Liver (tissue), 9 donors: Measurements from ENCODE around the gene OGFOD3. TPM values are rescaled to one million over a fixed set of nuclear protein-coding genes. Genes with fewer than 3 reads are reported as not detected.

Experiments
- DNase-seq: peaks from one replicate; pipeline ENCODE4 v3.0.0-alpha.2; 2017; ENCODE audit warnings: low spot score
- H3K27ac ChIP-seq, 2 donors: one replicate each; pipeline ENCODE4 v1.7.0; 2013; ENCODE audit warnings: inconsistent platforms in 2 of 2, low read length in 2 of 2, control low read depth in 1 of 2, low read depth in 1 of 2, mild to moderate bottlenecking in 1 of 2
- H3K27me3 ChIP-seq, 4 donors: one replicate each; pipeline versions ENCODE4 v1.6.1 to v1.7.0; 2013; ENCODE audit warnings: low read length in 3 of 4, inconsistent platforms in 1 of 4, mild to moderate bottlenecking in 1 of 4, moderate library complexity in 1 of 4; ENCODE audit not compliant: control insufficient read depth in 4 of 4, insufficient read depth in 4 of 4
- H3K36me3 ChIP-seq, 4 donors: one replicate each; pipeline versions ENCODE4 v1.6.1 to v1.7.0; 2013; ENCODE audit warnings: low read length in 3 of 4, mild to moderate bottlenecking in 3 of 4, low read depth in 1 of 4, moderate library complexity in 1 of 4; ENCODE audit not compliant: control insufficient read depth in 4 of 4, insufficient read depth in 3 of 4
- H3K4me1 ChIP-seq, 4 donors: one replicate each; pipeline versions ENCODE4 v1.6.1 to v1.7.0; 2013; ENCODE audit warnings: low read length in 3 of 4, mild to moderate bottlenecking in 3 of 4, moderate library complexity in 1 of 4; ENCODE audit not compliant: control insufficient read depth in 4 of 4, insufficient read depth in 4 of 4
- H3K4me3 ChIP-seq, 3 donors: one replicate each; pipeline versions ENCODE4 v1.6.1 to v1.7.0; 2013; ENCODE audit warnings: low read length in 3 of 3, control low read depth in 1 of 3, low read depth in 1 of 3, mild to moderate bottlenecking in 1 of 3
- H3K9ac ChIP-seq, 2 donors: one replicate each; pipeline ENCODE4 v1.7.0; 2013; ENCODE audit warnings: low read length in 2 of 2, mild to moderate bottlenecking in 2 of 2, moderate library complexity in 2 of 2, control low read depth in 1 of 2, low read depth in 1 of 2
- H3K9me3 ChIP-seq, 4 donors: one replicate each; pipeline versions ENCODE4 v1.6.1 to v1.7.0; 2013; ENCODE audit warnings: low read length in 3 of 4; ENCODE audit not compliant: control insufficient read depth in 4 of 4
- EGR1 ChIP-seq, 2 donors: IDR thresholded peaks; 2 replicates each; pipeline ENCODE4 v1.6.1; 2016 to 2018; ENCODE audit warnings: antibody characterized with exemption in 2 of 2, low read depth in 2 of 2
- FOXA1 ChIP-seq: IDR thresholded peaks from 2 replicates; pipeline ENCODE4 v1.6.1; 2016; ENCODE audit warnings: antibody characterized with exemption
- FOXA2 ChIP-seq: IDR thresholded peaks from 2 replicates; pipeline ENCODE4 v1.6.1; 2016; ENCODE audit warnings: antibody characterized with exemption
- GABPA ChIP-seq, 2 donors: IDR thresholded peaks in 1 of 2; conservative IDR thresholded peaks in 1 of 2; 2 replicates each; pipeline ENCODE4 v1.6.1; 2016; ENCODE audit warnings: antibody characterized with exemption in 2 of 2, mild to moderate bottlenecking in 1 of 2, moderate library complexity in 1 of 2
- HNF4A ChIP-seq, 2 donors: conservative IDR thresholded peaks; 2 replicates each; pipeline ENCODE4 v1.6.1; 2016; ENCODE audit warnings: antibody characterized with exemption in 2 of 2, mild to moderate bottlenecking in 2 of 2
- HNF4G ChIP-seq: IDR thresholded peaks from 2 replicates; pipeline ENCODE4 v1.6.1; 2016; ENCODE audit warnings: antibody characterized with exemption
- JUND ChIP-seq, 2 donors: IDR thresholded peaks; 2 replicates each; pipeline ENCODE4 v1.6.1; 2016; ENCODE audit warnings: antibody characterized with exemption in 2 of 2
- NR2F2 ChIP-seq: IDR thresholded peaks from 2 replicates; pipeline ENCODE4 v1.6.1; 2016; ENCODE audit warnings: antibody characterized with exemption
- RAD21 ChIP-seq, 2 donors: IDR thresholded peaks; 2 replicates each; pipeline ENCODE4 v1.6.1; 2016; ENCODE audit warnings: antibody characterized with exemption in 2 of 2, mild to moderate bottlenecking in 2 of 2
- RXRA ChIP-seq, 2 donors: IDR thresholded peaks; 2 replicates each; pipeline ENCODE4 v1.6.1; 2017 to 2018; ENCODE audit warnings: antibody characterized with exemption in 2 of 2, mild to moderate bottlenecking in 1 of 2
- SP1 ChIP-seq: IDR thresholded peaks from 2 replicates; pipeline ENCODE4 v1.6.1; 2018; ENCODE audit warnings: antibody characterized with exemption, mild to moderate bottlenecking
- TAF1 ChIP-seq: conservative IDR thresholded peaks from 2 replicates; pipeline ENCODE4 v1.6.1; 2016; ENCODE audit warnings: antibody characterized with exemption, mild to moderate bottlenecking
- YY1 ChIP-seq: IDR thresholded peaks from 2 replicates; pipeline ENCODE4 v1.6.1; 2016; ENCODE audit warnings: antibody characterized with exemption, mild to moderate bottlenecking
- WGBS: extraction: QIAGEN DNeasy Blood & Tissue Kit; methylation state at CpG from one replicate; pipeline ENCODE4 v1.1.7; 2013; 5-methylcytosine and 5-hydroxymethylcytosine counted together
- polyA plus RNA-seq, 2 donors: library from polyadenylated mRNA; stranded (reverse) in 1 of 2; unstranded in 1 of 2; fragments of 200-250 nt in 1 of 2; fragments of >200 nt in 1 of 2; fragmentation: Nextera tagmentation in 1 of 2; extraction: Ambion mirVana in 1 of 2; gene quantifications; one replicate each; pipeline versions ENCODE4 v1.2.1 to v1.2.3, GENCODE V29; 2013 to 2015
- total RNA-seq, 2 donors: library from RNA; depleted of rRNA; stranded (reverse); fragments of >200 nt; gene quantifications; one replicate each; pipeline ENCODE4 v1.2.3, GENCODE V29; 2014
- TF ChIP-seq, protein P1 (sequence below): IDR thresholded peaks from 2 replicates; pipeline ENCODE4 v1.6.1; 2016; ENCODE audit warnings: antibody characterized with exemption, mild to moderate bottlenecking
- TF ChIP-seq, protein P2 (sequence below): IDR thresholded peaks from 2 replicates; pipeline ENCODE4 v1.6.1; 2016; ENCODE audit warnings: antibody characterized with exemption
- TF ChIP-seq, protein P3 (sequence below): fragments of 150-350 bp; IDR thresholded peaks from 2 replicates; pipeline ENCODE4 v1.5.1; 2017; ENCODE audit warnings: improper control_type of control experiment, low read depth, low read length; ENCODE audit not compliant: missing input control
- TF ChIP-seq, protein P4 (sequence below): IDR thresholded peaks from 2 replicates; pipeline ENCODE4 v1.6.1; 2016; ENCODE audit warnings: antibody characterized with exemption
- TF ChIP-seq, protein P5 (sequence below): IDR thresholded peaks from 2 replicates; pipeline ENCODE4 v1.6.1; 2016; ENCODE audit warnings: antibody characterized with exemption
- donor health status: healthy.
- donor health status: healthy.
- donor health status: healthy.
- donor health status: healthy.
- donor health status: healthy.

OGFOD3 gene
- total and polyA plus RNA-seq, 4 donors = 15.0 to 23.2 (median 18.5) TPM

DNA sequence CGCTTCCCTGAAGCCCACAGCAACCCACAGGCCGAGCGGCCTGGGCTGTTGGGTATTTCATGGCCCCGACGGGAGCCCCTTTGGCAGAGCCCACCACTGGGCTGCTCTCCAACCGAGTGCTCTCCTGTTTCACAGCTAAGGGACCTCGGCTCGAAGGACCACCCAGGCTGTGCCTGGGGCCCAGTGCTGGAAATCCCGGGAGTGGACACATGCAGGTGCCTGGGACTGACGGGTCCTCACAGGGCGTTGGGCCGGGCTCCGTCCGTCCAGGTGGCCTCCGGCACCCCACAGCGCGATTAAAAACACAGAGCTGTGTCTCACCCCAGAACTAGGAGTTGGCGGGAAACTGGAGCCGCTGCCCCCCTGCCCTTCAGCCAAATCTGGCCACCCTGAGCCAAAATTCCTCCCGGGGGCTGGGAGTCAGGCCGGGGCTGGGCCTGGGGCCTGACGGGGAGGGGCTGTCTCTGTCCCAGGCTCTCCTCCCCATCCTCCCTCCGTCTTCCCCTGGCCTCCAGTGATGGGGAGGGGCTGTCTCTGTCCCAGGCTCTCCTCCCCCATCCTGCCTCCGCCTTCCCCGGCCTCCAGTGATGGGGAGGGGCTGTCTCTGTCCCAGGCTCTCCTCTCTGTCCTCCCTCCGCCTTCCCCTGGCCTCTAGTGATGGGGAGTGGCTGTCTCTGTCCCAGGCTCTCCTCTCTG is 32.7 kb downstream of the OGFOD3 start:
- TF ChIP-seq, protein P1, sequence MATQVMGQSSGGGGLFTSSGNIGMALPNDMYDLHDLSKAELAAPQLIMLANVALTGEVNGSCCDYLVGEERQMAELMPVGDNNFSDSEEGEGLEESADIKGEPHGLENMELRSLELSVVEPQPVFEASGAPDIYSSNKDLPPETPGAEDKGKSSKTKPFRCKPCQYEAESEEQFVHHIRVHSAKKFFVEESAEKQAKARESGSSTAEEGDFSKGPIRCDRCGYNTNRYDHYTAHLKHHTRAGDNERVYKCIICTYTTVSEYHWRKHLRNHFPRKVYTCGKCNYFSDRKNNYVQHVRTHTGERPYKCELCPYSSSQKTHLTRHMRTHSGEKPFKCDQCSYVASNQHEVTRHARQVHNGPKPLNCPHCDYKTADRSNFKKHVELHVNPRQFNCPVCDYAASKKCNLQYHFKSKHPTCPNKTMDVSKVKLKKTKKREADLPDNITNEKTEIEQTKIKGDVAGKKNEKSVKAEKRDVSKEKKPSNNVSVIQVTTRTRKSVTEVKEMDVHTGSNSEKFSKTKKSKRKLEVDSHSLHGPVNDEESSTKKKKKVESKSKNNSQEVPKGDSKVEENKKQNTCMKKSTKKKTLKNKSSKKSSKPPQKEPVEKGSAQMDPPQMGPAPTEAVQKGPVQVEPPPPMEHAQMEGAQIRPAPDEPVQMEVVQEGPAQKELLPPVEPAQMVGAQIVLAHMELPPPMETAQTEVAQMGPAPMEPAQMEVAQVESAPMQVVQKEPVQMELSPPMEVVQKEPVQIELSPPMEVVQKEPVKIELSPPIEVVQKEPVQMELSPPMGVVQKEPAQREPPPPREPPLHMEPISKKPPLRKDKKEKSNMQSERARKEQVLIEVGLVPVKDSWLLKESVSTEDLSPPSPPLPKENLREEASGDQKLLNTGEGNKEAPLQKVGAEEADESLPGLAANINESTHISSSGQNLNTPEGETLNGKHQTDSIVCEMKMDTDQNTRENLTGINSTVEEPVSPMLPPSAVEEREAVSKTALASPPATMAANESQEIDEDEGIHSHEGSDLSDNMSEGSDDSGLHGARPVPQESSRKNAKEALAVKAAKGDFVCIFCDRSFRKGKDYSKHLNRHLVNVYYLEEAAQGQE = no peak
- TF ChIP-seq RAD21 (IDR thresholded peaks at IDR 0.05) = no peak
- TF ChIP-seq NR2F2 = no peak
- TF ChIP-seq, protein P2, sequence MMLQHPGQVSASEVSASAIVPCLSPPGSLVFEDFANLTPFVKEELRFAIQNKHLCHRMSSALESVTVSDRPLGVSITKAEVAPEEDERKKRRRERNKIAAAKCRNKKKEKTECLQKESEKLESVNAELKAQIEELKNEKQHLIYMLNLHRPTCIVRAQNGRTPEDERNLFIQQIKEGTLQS = no peak
- no peak for TF ChIP-seq HNF4A (conservative IDR thresholded peaks at IDR 0.05)
- TF ChIP-seq YY1 = no peak
- TF ChIP-seq, protein P3, sequence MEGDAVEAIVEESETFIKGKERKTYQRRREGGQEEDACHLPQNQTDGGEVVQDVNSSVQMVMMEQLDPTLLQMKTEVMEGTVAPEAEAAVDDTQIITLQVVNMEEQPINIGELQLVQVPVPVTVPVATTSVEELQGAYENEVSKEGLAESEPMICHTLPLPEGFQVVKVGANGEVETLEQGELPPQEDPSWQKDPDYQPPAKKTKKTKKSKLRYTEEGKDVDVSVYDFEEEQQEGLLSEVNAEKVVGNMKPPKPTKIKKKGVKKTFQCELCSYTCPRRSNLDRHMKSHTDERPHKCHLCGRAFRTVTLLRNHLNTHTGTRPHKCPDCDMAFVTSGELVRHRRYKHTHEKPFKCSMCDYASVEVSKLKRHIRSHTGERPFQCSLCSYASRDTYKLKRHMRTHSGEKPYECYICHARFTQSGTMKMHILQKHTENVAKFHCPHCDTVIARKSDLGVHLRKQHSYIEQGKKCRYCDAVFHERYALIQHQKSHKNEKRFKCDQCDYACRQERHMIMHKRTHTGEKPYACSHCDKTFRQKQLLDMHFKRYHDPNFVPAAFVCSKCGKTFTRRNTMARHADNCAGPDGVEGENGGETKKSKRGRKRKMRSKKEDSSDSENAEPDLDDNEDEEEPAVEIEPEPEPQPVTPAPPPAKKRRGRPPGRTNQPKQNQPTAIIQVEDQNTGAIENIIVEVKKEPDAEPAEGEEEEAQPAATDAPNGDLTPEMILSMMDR = no peak
- TF ChIP-seq EGR1 (IDR thresholded peaks at IDR 0.05; ENCODE audit: low read depth in 2 of 2) = no peak
- no peak for TF ChIP-seq FOXA2
- TF ChIP-seq, protein P4, sequence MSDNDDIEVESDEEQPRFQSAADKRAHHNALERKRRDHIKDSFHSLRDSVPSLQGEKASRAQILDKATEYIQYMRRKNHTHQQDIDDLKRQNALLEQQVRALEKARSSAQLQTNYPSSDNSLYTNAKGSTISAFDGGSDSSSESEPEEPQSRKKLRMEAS = no peak
- no peak for TF ChIP-seq GABPA (IDR thresholded peaks at IDR 0.05 in 1 of 2, conservative IDR thresholded peaks at IDR 0.05 in 1 of 2)
- TF ChIP-seq TAF1 = no peak
- TF ChIP-seq RXRA (IDR thresholded peaks at IDR 0.05) = no peak
- no peak for TF ChIP-seq FOXA1
- TF ChIP-seq HNF4G = no peak
- no peaks in the 10 kb centered on the region for H3K27me3 ChIP-seq
- no peaks in the 10 kb centered on the region for H3K36me3 ChIP-seq
- H3K9ac ChIP-seq = no peak overlapping the region
- peaks cover 18 to 27% (median 21%) of the 10 kb centered on the region in 4 donors for H3K4me1 ChIP-seq
- WGBS = 67% methylated on average over 26 of the region's 26 CpGs
- DNase-seq = no peak
- no peaks in the 10 kb centered on the region for H3K9me3 ChIP-seq
- H3K27ac ChIP-seq = no peak overlapping the region
- no peak overlapping the region for H3K4me3 ChIP-seq

DNA sequence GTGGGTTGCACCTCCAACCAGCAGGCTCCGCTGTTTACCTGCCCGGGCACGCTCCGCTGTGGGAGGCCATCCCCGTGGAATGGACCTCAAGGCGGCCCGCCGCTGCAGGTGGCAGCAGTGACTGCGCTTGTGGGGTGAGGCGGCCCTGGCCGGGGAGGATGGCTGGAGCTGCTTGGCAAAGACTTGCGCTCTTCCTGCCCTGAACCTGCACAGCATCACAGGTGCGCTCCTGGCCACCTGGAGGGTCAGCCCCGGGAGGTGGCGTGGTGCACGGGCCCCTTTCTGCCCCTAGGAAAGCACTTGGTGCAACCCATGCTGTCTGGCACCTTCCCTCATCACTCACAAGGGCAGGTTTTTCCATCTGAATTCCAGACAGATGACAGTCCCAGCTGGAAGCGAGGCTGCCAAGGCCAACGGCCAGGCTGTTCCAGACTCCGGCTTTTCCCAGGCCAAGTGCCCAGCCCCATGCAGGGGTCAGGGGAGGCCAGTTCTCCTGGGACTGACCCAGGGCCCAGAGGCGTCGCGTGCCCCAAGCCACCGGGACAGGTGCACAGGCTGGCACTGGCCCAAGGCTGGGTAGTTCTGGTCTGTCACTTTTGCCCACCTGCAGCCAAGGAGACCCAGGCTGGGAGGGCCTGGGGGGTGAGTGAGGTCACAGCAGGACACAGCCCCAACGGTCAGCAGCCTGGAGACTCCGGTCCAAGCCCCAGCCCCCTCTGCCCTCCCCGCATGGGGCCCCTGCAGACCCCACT is 33.5 kb downstream of the OGFOD3 start:
- DNase-seq = no peak
- WGBS = 19% methylated on average over 26 of the region's 26 CpGs
- no peaks in the 10 kb centered on the region for H3K27me3 ChIP-seq
- H3K36me3 ChIP-seq = no peaks in the 10 kb centered on the region
- peaks cover 18 to 27% (median 21%) of the 10 kb centered on the region in 4 donors for H3K4me1 ChIP-seq
- H3K4me3 ChIP-seq = no peak overlapping the region
- no peak overlapping the region for H3K9ac ChIP-seq
- H3K27ac ChIP-seq = peak overlapping the region; percentile 70 to 85
- H3K9me3 ChIP-seq = no peaks in the 10 kb centered on the region
- TF ChIP-seq JUND (IDR thresholded peaks at IDR 0.05) (peak in 1 of 2 donors; percentile 9), HNF4G (no peak), FOXA1 (no peak), EGR1 (IDR thresholded peaks at IDR 0.05; ENCODE audit: low read depth in 2 of 2) (peak in 1 of 2 donors; percentile 29), TAF1 (no peak), HNF4A (conservative IDR thresholded peaks at IDR 0.05) (peak; percentile 61 to 64), SP1 (peak; percentile 83), YY1 (no peak), RXRA (IDR thresholded peaks at IDR 0.05) (peak; percentile 95 to 97), GABPA (IDR thresholded peaks at IDR 0.05 in 1 of 2, conservative IDR thresholded peaks at IDR 0.05 in 1 of 2) (no peak), NR2F2 (peak; percentile 21), FOXA2 (no peak), RAD21 (IDR thresholded peaks at IDR 0.05) (peak; percentile 28 to 67)
- TF ChIP-seq, protein P3 = no peak
- TF ChIP-seq, protein P4 = no peak
- TF ChIP-seq, protein P5, sequence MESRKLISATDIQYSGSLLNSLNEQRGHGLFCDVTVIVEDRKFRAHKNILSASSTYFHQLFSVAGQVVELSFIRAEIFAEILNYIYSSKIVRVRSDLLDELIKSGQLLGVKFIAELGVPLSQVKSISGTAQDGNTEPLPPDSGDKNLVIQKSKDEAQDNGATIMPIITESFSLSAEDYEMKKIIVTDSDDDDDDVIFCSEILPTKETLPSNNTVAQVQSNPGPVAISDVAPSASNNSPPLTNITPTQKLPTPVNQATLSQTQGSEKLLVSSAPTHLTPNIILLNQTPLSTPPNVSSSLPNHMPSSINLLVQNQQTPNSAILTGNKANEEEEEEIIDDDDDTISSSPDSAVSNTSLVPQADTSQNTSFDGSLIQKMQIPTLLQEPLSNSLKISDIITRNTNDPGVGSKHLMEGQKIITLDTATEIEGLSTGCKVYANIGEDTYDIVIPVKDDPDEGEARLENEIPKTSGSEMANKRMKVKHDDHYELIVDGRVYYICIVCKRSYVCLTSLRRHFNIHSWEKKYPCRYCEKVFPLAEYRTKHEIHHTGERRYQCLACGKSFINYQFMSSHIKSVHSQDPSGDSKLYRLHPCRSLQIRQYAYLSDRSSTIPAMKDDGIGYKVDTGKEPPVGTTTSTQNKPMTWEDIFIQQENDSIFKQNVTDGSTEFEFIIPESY = no peak
